HepG2 (cell line): ENCODE measurements around the gene TRMT112. TPM values are rescaled to one million over a fixed set of nuclear protein-coding genes. Genes with fewer than 3 reads are reported as not detected.

ENCODE experiments used
- CENPT ChIP-seq: sonication (generic); formaldehyde crosslinking; IDR thresholded peaks from 2 replicates; pipeline ENCODE4 v1.8.0; 2022; ENCODE audit warnings: low read depth, mild to moderate bottlenecking, moderate library complexity, missing genetic modification reagents
- CHCHD3 ChIP-seq: sonication (generic); formaldehyde crosslinking; IDR thresholded peaks from 2 replicates; pipeline ENCODE4 v1.8.0; 2022; ENCODE audit warnings: mild to moderate bottlenecking, missing genetic modification reagents, moderate library complexity
- FOXC1 ChIP-seq: sonication (generic); formaldehyde crosslinking; IDR thresholded peaks from 2 replicates; pipeline ENCODE4 v1.8.0; 2022; ENCODE audit warnings: mild to moderate bottlenecking, missing genetic modification reagents, borderline replicate concordance
- FOXP1 ChIP-seq, 2 experiments: fragments of 450-650 bp in 1 of 2; IDR thresholded peaks; 2 replicates each; pipeline ENCODE4 v1.6.1; 2017 to 2018; ENCODE audit warnings: antibody characterized with exemption in 1 of 2
- JDP2 ChIP-seq: sonication (generic); formaldehyde crosslinking; IDR thresholded peaks from 2 replicates; pipeline ENCODE4 v1.8.1; 2022; ENCODE audit warnings: missing genetic modification reagents, borderline replicate concordance
- NFE2L1 ChIP-seq: sonication (generic); formaldehyde crosslinking; IDR thresholded peaks from 2 replicates; pipeline ENCODE4 v1.4.0; 2020; ENCODE audit warnings: missing genetic modification reagents, mild to moderate bottlenecking, borderline replicate concordance
- NPAS2 ChIP-seq: sonication (generic); formaldehyde crosslinking; IDR thresholded peaks from 2 replicates; pipeline ENCODE4 v1.8.0; 2022; ENCODE audit warnings: mild to moderate bottlenecking, missing genetic modification reagents, borderline replicate concordance
- PITX1 ChIP-seq: sonication (generic); formaldehyde crosslinking; IDR thresholded peaks from 2 replicates; pipeline ENCODE4 v1.5.1; 2020; ENCODE audit warnings: mild to moderate bottlenecking, missing genetic modification reagents
- POLR2A ChIP-seq, 2 experiments: IDR thresholded peaks; 2 replicates each; pipeline ENCODE4 v1.6.1; 2011; ENCODE audit warnings: low read depth in 2 of 2, low read length in 2 of 2, mild to moderate bottlenecking in 1 of 2, moderate library complexity in 1 of 2; ENCODE audit not compliant: insufficient read depth in 1 of 2
- SIN3B ChIP-seq: fragments of 150-350 bp; IDR thresholded peaks from 2 replicates; pipeline ENCODE4 v1.6.1; 2014; ENCODE audit warnings: low read length
- SKI ChIP-seq: fragments of 450-650 bp; IDR thresholded peaks from one replicate; pipeline ENCODE4 v1.6.1; 2018; ENCODE audit warnings: mild to moderate bottlenecking; ENCODE audit not compliant: partially characterized antibody
- TBX2 ChIP-seq: sonication (generic); formaldehyde crosslinking; IDR thresholded peaks from 2 replicates; pipeline ENCODE4 v1.5.0; 2020; ENCODE audit warnings: missing genetic modification reagents, mild to moderate bottlenecking, borderline replicate concordance
- ZNF232 ChIP-seq: sonication (generic); formaldehyde crosslinking; IDR thresholded peaks from 2 replicates; pipeline ENCODE4 v1.4.0; 2020; ENCODE audit warnings: missing genetic modification reagents, borderline replicate concordance
- ZNF235 ChIP-seq: sonication (generic); formaldehyde crosslinking; IDR thresholded peaks from 2 replicates; pipeline ENCODE4 v1.8.1; 2023; ENCODE audit warnings: mild to moderate bottlenecking, missing genetic modification reagents, borderline replicate concordance
- ZNF460 ChIP-seq: sonication (generic); formaldehyde crosslinking; IDR thresholded peaks from 2 replicates; pipeline ENCODE4 v1.5.1; 2020; ENCODE audit warnings: missing genetic modification reagents, mild to moderate bottlenecking, borderline replicate concordance
- polyA plus RNA-seq, 8 experiments: library from polyadenylated mRNA; depleted of rRNA in 3 of 8; stranded (reverse) in 7 of 8; unstranded in 1 of 8; fragments of >200 nt; fragmentation: Illumina TruSeq in 4 of 8; extraction: Trizol in 4 of 8; gene quantifications; 2 replicates each; pipeline versions ENCODE4 v1.2.1 to v1.2.3, GENCODE V29; 2011 to 2016; ENCODE audit warnings: low read depth in 4 of 8, missing spikeins in 1 of 8, mixed read lengths in 1 of 8; ENCODE audit not compliant: insufficient read depth in 1 of 8
- total RNA-seq, 5 experiments: library from RNA; depleted of rRNA; stranded (reverse); fragments of >200 nt; fragmentation: Illumina TruSeq; extraction: Trizol; gene quantifications; 2 replicates each; pipeline ENCODE4 v1.2.3, GENCODE V29; 2016; ENCODE audit warnings: low read depth in 1 of 5
- TF ChIP-seq, protein P1 (sequence below): sonication (generic); IDR thresholded peaks from 2 replicates; pipeline ENCODE4 v1.6.1; 2016; ENCODE audit warnings: low read depth, borderline replicate concordance
- TF ChIP-seq, protein P2 (sequence below): sonication (generic); formaldehyde crosslinking; IDR thresholded peaks from 2 replicates; pipeline ENCODE4 v1.4.0; 2020; ENCODE audit warnings: missing genetic modification reagents; ENCODE audit errors: not compliant biosample characterization
- TF ChIP-seq, protein P3 (sequence below): fragments of 450-650 bp; IDR thresholded peaks from 2 replicates; pipeline ENCODE4 v1.6.1; 2016
- TF ChIP-seq, protein P4 (sequence below): sonication (generic); formaldehyde crosslinking; IDR thresholded peaks from 2 replicates; pipeline ENCODE4 v1.5.0; 2020; ENCODE audit warnings: missing genetic modification reagents
- TF ChIP-seq, protein P5 (sequence below): sonication (generic); formaldehyde crosslinking; conservative IDR thresholded peaks from 2 replicates; pipeline ENCODE4 v1.4.0; 2020; ENCODE audit warnings: missing genetic modification reagents
- TF ChIP-seq, protein P6 (sequence below): sonication (generic); formaldehyde crosslinking; IDR thresholded peaks from 2 replicates; pipeline ENCODE4 v1.5.1; 2020; ENCODE audit warnings: missing genetic modification reagents, mild to moderate bottlenecking, borderline replicate concordance

TRMT112 gene
- total and polyA plus RNA-seq, 2 of the 13 experiments (the other 11 are each of a cell fraction or from before 2014, with no cell fraction given) = 186 to 409 TPM

DNA sequence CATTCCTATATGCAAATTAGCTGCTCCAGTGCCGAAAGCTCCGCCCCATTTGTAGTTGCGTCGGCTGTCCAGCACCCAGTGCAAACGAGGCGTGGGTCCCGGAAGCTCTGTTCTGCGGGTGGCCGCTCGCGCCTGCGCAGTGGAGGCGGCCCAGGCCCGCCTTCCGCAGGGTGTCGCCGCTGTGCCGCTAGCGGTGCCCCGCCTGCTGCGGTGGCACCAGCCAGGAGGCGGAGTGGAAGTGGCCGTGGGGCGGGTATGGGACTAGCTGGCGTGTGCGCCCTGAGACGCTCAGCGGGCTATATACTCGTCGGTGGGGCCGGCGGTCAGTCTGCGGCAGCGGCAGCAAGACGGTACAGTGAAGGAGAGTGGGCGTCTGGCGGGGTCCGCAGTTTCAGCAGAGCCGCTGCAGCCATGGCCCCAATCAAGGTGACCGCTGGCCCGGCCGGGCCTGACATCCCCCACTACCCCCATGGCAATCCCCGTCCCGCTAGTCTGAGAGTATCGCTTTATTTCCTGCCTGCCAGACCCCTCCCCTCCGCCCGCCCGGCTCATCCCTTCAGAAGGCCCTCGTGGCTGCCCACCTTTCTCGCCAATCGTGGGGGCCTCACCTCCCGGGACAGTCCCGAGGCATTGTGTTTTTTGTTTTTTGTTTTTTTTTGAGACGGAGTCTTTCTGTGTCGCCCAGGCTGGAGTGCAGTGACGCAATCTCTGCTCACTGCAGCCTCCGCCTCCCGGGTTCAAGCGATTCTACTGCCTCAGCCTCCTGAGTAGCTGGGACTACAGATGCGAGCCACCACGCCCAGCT is 804 bp upstream of the TRMT112 start, which contains the start of gene PRDX5 (continued):
- TF ChIP-seq, protein P1, sequence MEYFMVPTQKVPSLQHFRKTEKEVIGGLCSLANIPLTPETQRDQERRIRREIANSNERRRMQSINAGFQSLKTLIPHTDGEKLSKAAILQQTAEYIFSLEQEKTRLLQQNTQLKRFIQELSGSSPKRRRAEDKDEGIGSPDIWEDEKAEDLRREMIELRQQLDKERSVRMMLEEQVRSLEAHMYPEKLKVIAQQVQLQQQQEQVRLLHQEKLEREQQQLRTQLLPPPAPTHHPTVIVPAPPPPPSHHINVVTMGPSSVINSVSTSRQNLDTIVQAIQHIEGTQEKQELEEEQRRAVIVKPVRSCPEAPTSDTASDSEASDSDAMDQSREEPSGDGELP = no peak
- TF ChIP-seq, protein P2, sequence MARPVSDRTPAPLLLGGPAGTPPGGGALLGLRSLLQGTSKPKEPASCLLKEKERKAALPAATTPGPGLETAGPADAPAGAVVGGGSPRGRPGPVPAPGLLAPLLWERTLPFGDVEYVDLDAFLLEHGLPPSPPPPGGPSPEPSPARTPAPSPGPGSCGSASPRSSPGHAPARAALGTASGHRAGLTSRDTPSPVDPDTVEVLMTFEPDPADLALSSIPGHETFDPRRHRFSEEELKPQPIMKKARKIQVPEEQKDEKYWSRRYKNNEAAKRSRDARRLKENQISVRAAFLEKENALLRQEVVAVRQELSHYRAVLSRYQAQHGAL (CRISPR knock-in tag) = no peak
- no peak for TF ChIP-seq ZNF460 (CRISPR knock-in tag)
- 0 out of 2 replicates have a peak, but pooled peaks have one; percentile 32 for TF ChIP-seq CENPT (CRISPR knock-in tag)
- TF ChIP-seq NPAS2 = no peak
- peak; percentile 76; the same call in 1 of the 2 replicates for TF ChIP-seq ZNF232 (CRISPR knock-in tag)
- TF ChIP-seq, protein P3, sequence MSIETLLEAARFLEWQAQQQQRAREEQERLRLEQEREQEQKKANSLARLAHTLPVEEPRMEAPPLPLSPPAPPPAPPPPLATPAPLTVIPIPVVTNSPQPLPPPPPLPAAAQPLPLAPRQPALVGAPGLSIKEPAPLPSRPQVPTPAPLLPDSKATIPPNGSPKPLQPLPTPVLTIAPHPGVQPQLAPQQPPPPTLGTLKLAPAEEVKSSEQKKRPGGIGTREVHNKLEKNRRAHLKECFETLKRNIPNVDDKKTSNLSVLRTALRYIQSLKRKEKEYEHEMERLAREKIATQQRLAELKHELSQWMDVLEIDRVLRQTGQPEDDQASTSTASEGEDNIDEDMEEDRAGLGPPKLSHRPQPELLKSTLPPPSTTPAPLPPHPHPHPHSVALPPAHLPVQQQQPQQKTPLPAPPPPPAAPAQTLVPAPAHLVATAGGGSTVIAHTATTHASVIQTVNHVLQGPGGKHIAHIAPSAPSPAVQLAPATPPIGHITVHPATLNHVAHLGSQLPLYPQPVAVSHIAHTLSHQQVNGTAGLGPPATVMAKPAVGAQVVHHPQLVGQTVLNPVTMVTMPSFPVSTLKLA = no peak
- no peak for TF ChIP-seq NFE2L1 (CRISPR knock-in tag)
- TF ChIP-seq SKI = no peak
- TF ChIP-seq, protein P4, sequence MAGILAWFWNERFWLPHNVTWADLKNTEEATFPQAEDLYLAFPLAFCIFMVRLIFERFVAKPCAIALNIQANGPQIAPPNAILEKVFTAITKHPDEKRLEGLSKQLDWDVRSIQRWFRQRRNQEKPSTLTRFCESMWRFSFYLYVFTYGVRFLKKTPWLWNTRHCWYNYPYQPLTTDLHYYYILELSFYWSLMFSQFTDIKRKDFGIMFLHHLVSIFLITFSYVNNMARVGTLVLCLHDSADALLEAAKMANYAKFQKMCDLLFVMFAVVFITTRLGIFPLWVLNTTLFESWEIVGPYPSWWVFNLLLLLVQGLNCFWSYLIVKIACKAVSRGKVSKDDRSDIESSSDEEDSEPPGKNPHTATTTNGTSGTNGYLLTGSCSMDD (CRISPR knock-in tag) = no peak
- no peak for TF ChIP-seq FOXP1 (IDR thresholded peaks at IDR 0.05)
- TF ChIP-seq FOXP1 (CRISPR knock-in tag; IDR thresholded peaks at IDR 0.05) = no peak
- no peak for TF ChIP-seq JDP2 (CRISPR knock-in tag)
- TF ChIP-seq CHCHD3 = 0 out of 2 replicates have a peak, but pooled peaks have one; percentile 63
- TF ChIP-seq ZNF235 (CRISPR knock-in tag) = no peak
- TF ChIP-seq, protein P5, sequence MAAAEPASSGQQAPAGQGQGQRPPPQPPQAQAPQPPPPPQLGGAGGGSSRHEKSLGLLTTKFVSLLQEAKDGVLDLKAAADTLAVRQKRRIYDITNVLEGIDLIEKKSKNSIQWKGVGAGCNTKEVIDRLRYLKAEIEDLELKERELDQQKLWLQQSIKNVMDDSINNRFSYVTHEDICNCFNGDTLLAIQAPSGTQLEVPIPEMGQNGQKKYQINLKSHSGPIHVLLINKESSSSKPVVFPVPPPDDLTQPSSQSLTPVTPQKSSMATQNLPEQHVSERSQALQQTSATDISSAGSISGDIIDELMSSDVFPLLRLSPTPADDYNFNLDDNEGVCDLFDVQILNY (CRISPR knock-in tag) = 0 out of 2 replicates have a peak, but pooled peaks have one; percentile 47
- TF ChIP-seq PITX1 (CRISPR knock-in tag) = no peak
- peak; percentile 76 for TF ChIP-seq FOXC1 (CRISPR knock-in tag)
- TF ChIP-seq POLR2A (IDR thresholded peaks at IDR 0.05; ENCODE audit: insufficient read depth in 1 of 2, low read depth in 2 of 2, low read length in 2 of 2) = peak in 1 of 2 experiments; percentile 83
- TF ChIP-seq, protein P6, sequence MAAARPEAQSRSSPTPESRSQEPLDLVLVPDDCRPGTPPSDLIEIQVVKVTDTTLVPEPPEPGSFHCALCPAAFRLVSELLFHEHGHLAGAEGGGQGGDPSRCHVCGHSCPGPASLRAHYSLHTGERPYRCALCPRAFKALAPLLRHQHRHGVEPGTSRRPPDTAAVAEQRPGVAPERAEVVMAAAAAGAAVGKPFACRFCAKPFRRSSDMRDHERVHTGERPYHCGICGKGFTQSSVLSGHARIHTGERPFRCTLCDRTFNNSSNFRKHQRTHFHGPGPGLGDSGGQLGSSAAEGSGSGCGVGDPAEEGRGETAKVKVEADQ (CRISPR knock-in tag) = no peak
- TF ChIP-seq TBX2 (CRISPR knock-in tag) = peak; percentile 66
- TF ChIP-seq SIN3B = no peak
